HEK293 (cell line): ENCODE data around the gene FGD4.
A peak's percentile ranks its signal among the peaks of the same experiment; 100 is the strongest.

Experiments used
- CTCF ChIA-PET: fragments of 350-600 bp; formaldehyde crosslinking; extraction: SDS; loops from one replicate; lab custom pipeline; 2021; ENCODE audit warnings: antibody characterized with exemption; lab: Yijun Ruan, JAX
- POLR2A ChIA-PET: fragments of 300-600 bp; formaldehyde crosslinking; extraction: SDS; loops from one replicate; lab custom pipeline; 2020; ENCODE audit warnings: antibody characterized with exemption, inconsistent platforms; lab: Yijun Ruan, JAX
- H3K27ac ChIP-seq: fragments of 200-500 bp; sonication (Bioruptor generic); 2 replicates; pipeline ENCODE4 v1.5.1; 2014; ENCODE audit warnings: low read depth, low read length, control low read depth, inconsistent platforms; ENCODE audit errors: extremely low read depth
- H3K36me3 ChIP-seq, 2 experiments: fragments of 200-500 bp in 1 of 2; sonication (Bioruptor generic) in 1 of 2; 1 replicate in 1 of 2; 2 replicates in 1 of 2; pipeline ENCODE4 v1.5.1; 2014 to 2017; ENCODE audit warnings: inconsistent platforms in 2 of 2, low read length in 2 of 2; ENCODE audit not compliant: control insufficient read depth in 2 of 2, insufficient read depth in 1 of 2
- H3K4me1 ChIP-seq: fragments of 200-500 bp; sonication (Bioruptor generic); 2 replicates; pipeline ENCODE4 v1.5.1; 2014; ENCODE audit warnings: mild to moderate bottlenecking, low read length, inconsistent platforms; ENCODE audit not compliant: control insufficient read depth, insufficient read depth
- H3K4me3 ChIP-seq: 2 replicates; pipeline ENCODE4 v1.5.1; 2011; ENCODE audit warnings: low read depth, mild to moderate bottlenecking, control low read depth, low read length, moderate library complexity
- H3K9me3 ChIP-seq: fragments of 200-500 bp; sonication (Bioruptor generic); 2 replicates; pipeline ENCODE4 v1.5.1; 2014; ENCODE audit warnings: low read depth, low read length, inconsistent platforms; ENCODE audit not compliant: control insufficient read depth, insufficient read depth
- PATZ1 ChIP-seq: fragments of 450-650 bp; formaldehyde crosslinking; IDR thresholded peaks from 2 replicates; pipeline ENCODE4 v1.5.1; 2016; ENCODE audit warnings: missing biosample characterization, missing genetic modification characterization
- PRDM1 ChIP-seq: fragments of 450-650 bp; formaldehyde crosslinking; IDR thresholded peaks from 2 replicates; pipeline ENCODE4; 2016; ENCODE audit warnings: missing biosample characterization, missing genetic modification characterization
- WT1 ChIP-seq: fragments of 450-650 bp; formaldehyde crosslinking; IDR thresholded peaks from 2 replicates; pipeline ENCODE4 v1.5.1; 2016; ENCODE audit warnings: missing biosample characterization, missing genetic modification characterization
- ZBTB6 ChIP-seq: fragments of 450-650 bp; formaldehyde crosslinking; IDR thresholded peaks from 2 replicates; pipeline ENCODE4 v1.5.1; 2017; ENCODE audit warnings: missing biosample characterization, missing genetic modification characterization
- ZBTB7A ChIP-seq: fragments of 450-650 bp; formaldehyde crosslinking; IDR thresholded peaks from 2 replicates; pipeline ENCODE4 v1.5.1; 2016; ENCODE audit warnings: low read depth, missing biosample characterization, missing genetic modification characterization
- ZFP3 ChIP-seq: fragments of 450-650 bp; formaldehyde crosslinking; IDR thresholded peaks from 2 replicates; pipeline ENCODE4 v1.5.1; 2016; ENCODE audit warnings: low read depth, missing biosample characterization, missing genetic modification characterization
- ZNF114 ChIP-seq: fragments of 450-650 bp; formaldehyde crosslinking; IDR thresholded peaks from 2 replicates; pipeline ENCODE4 v1.5.0; 2017; ENCODE audit warnings: missing biosample characterization, missing genetic modification characterization
- ZNF121 ChIP-seq: fragments of 450-650 bp; formaldehyde crosslinking; IDR thresholded peaks from 2 replicates; pipeline ENCODE4 v1.5.1; 2016; ENCODE audit warnings: missing biosample characterization, missing genetic modification characterization
- ZNF223 ChIP-seq: fragments of 450-650 bp; formaldehyde crosslinking; IDR thresholded peaks from 2 replicates; pipeline ENCODE4 v1.5.1; 2016; ENCODE audit warnings: missing biosample characterization, missing genetic modification characterization
- ZNF239 ChIP-seq: fragments of 450-650 bp; formaldehyde crosslinking; IDR thresholded peaks from 2 replicates; pipeline ENCODE4 v1.5.1; 2016; ENCODE audit warnings: missing biosample characterization, missing genetic modification characterization
- ZNF560 ChIP-seq: fragments of 450-650 bp; formaldehyde crosslinking; IDR thresholded peaks from 2 replicates; pipeline ENCODE4 v1.5.1; 2017; ENCODE audit warnings: missing biosample characterization, missing genetic modification characterization, borderline replicate concordance
- ZNF623 ChIP-seq: fragments of 450-650 bp; formaldehyde crosslinking; IDR thresholded peaks from 2 replicates; pipeline ENCODE4 v1.5.1; 2016; ENCODE audit warnings: missing biosample characterization, missing genetic modification characterization
- ZNF704 ChIP-seq: fragments of 450-650 bp; formaldehyde crosslinking; IDR thresholded peaks from 2 replicates; pipeline ENCODE4 v1.5.1; 2016; ENCODE audit warnings: missing biosample characterization, missing genetic modification characterization

Gene FGD4

GRCh38 chr12:32420356-32420755, 21.0 kb downstream of the FGD4 start:
- Histone ChIP-seq H3K36me3 (no peaks in the 10 kb centered on the region), H3K4me3 (no peak overlapping the region), H3K4me1 (peaks cover 4% of the 10 kb centered on the region), H3K9me3 (no peaks in the 10 kb centered on the region), H3K27ac (no peak overlapping the region)
- ChIA-PET POLR2A (interaction anchor here (1.4 kb wide), 1 partner anchor 21 kb away, joined by 3 read pairs; the partner anchor contains the start of gene FGD4), CTCF (no interaction called here)
- peak; percentile 41; the same call in 1 of the 2 replicates for TF ChIP-seq PRDM1
- no peak for TF ChIP-seq ZBTB6 (tag by site-specific recombination)
- TF ChIP-seq ZNF623 (tag by site-specific recombination): no peak

GRCh38 chr12:32423559-32423958, 24.2 kb downstream of the FGD4 start:
- H3K36me3 ChIP-seq: no peaks in the 10 kb centered on the region
- TF ChIP-seq ZNF560 (tag by site-specific recombination): no peak
- peaks cover 4% of the 10 kb centered on the region for H3K4me1 ChIP-seq
- no peaks in the 10 kb centered on the region for H3K9me3 ChIP-seq
- H3K27ac ChIP-seq: no peak overlapping the region
- POLR2A ChIA-PET: no interaction called here
- no peak overlapping the region for H3K4me3 ChIP-seq
- CTCF ChIA-PET: interaction anchor here (0.6 kb wide), 1 partner anchor 28 kb away, joined by 4 read pairs; no protein-coding TSS in a partner anchor

GRCh38 chr12:32431025-32431424, 31.7 kb downstream of the FGD4 start:
- Histone ChIP-seq H3K4me3 (no peak overlapping the region), H3K4me1 (peaks cover 6% of the 10 kb centered on the region; the same call in 1 of the 2 replicates), H3K27ac (no peak overlapping the region), H3K36me3 (no peaks in the 10 kb centered on the region; a peak in 1 of 3 replicates), H3K9me3 (no peaks in the 10 kb centered on the region)
- TF ChIP-seq WT1 (tag by site-specific recombination): no peak
- no peak for TF ChIP-seq ZNF239 (tag by site-specific recombination)
- TF ChIP-seq ZNF223 (tag by site-specific recombination): no peak
- TF ChIP-seq ZNF114: no peak
- TF ChIP-seq ZFP3: no peak
- TF ChIP-seq PATZ1: no peak
- TF ChIP-seq ZNF121 (tag by site-specific recombination): no peak
- no peak for TF ChIP-seq ZBTB7A (tag by site-specific recombination)
- TF ChIP-seq ZNF560 (tag by site-specific recombination): no peak
- no peak for TF ChIP-seq ZNF704
- ChIA-PET CTCF (interaction anchor here (0.6 to 0.7 kb wide), 2 partner anchors 25 to 110 kb away, joined by 3 to 4 read pairs; no protein-coding TSS in a partner anchor), POLR2A (no interaction called here)
